Heart left ventricle (tissue), 16 donors: ENCODE measurements around the gene NEURL1. TPM values are rescaled to one million over a fixed set of nuclear protein-coding genes. Genes with fewer than 3 reads are reported as not detected.

Experiments
- ATAC-seq, 4 donors: fragments of 200-7000 bp; cut with Tn5 transposase; one replicate each; pipeline ENCODE4 v1.9.1; 2020 to 2022; ENCODE audit warnings: moderate library complexity in 4 of 4, mild to moderate bottlenecking in 3 of 4, moderate number of reproducible peaks in 1 of 4
- DNase-seq, 5 donors: peaks; one replicate each; pipeline ENCODE4 v3.0.0-alpha.2; 2020
- H3K27ac ChIP-seq, 12 donors: fragments of 200-600 bp; sonication (generic) in 4 of 12; one replicate each; pipeline versions ENCODE4 v1.5.0 to v1.8.0; 2016 to 2022; ENCODE audit warnings: mild to moderate bottlenecking in 2 of 12
- H3K27me3 ChIP-seq, 9 donors: fragments of 200-600 bp; sonication (generic) in 2 of 9; one replicate each; pipeline versions ENCODE4 v1.5.1 to v1.8.0; 2016 to 2022; ENCODE audit warnings: mild to moderate bottlenecking in 3 of 9
- H3K36me3 ChIP-seq, 9 donors: fragments of 200-600 bp; sonication (generic) in 2 of 9; one replicate each; pipeline versions ENCODE4 v1.5.0 to v1.8.0; 2018 to 2022; ENCODE audit warnings: mild to moderate bottlenecking in 2 of 9
- H3K4me1 ChIP-seq, 12 donors: fragments of 200-600 bp; sonication (generic) in 4 of 12; one replicate each; pipeline versions ENCODE4 v1.5.0 to v1.8.0; 2016 to 2022; ENCODE audit warnings: mild to moderate bottlenecking in 3 of 12
- H3K4me3 ChIP-seq, 12 donors: fragments of 200-600 bp; sonication (generic) in 4 of 12; one replicate each; pipeline versions ENCODE4 v1.5.0 to v1.8.0; 2017 to 2022; ENCODE audit warnings: mild to moderate bottlenecking in 9 of 12, moderate library complexity in 4 of 12
- H3K9me3 ChIP-seq, 12 donors: fragments of 200-600 bp; sonication (generic) in 4 of 12; one replicate each; pipeline versions ENCODE4 v1.5.0 to v1.8.0; 2016 to 2022; ENCODE audit warnings: mild to moderate bottlenecking in 1 of 12
- POLR2A ChIP-seq, 2 donors: fragments of 450-650 bp; IDR thresholded peaks; one replicate each; pipeline ENCODE4 v1.6.1; 2017; ENCODE audit warnings: antibody characterized with exemption in 2 of 2, mild to moderate bottlenecking in 2 of 2, moderate library complexity in 2 of 2
- WGBS, 4 donors: extraction: QIAGEN DNeasy Blood & Tissue Kit in 2 of 4; methylation state at CpG; one replicate each; pipeline versions ENCODE4 v1.1.5 to v1.1.7; 2013 to 2018; 5-methylcytosine and 5-hydroxymethylcytosine counted together
- intact Hi-C, 10 donors: fragments of 100-400 bp; cut with DNase I; formaldehyde crosslinking; loops; one replicate each; pipeline versions ENCODE4 v1.11.1 to v1.14.2; 2022
- polyA plus RNA-seq, 2 donors: library from polyadenylated mRNA; stranded (reverse); fragments of 200-250 nt; gene quantifications; one replicate each; pipeline ENCODE4 v1.2.3, GENCODE V29; 2013
- total RNA-seq, 9 donors: library from RNA; depleted of rRNA in 2 of 9; stranded (reverse); fragments of >200 nt in 2 of 9; fragmentation: NEBNext Ultra II Directional in 3 of 9; extraction: Animal tissue kit (Norgen Biotek cat#: 25700) in 3 of 9; gene quantifications; one replicate each; pipeline versions ENCODE4 v1.1.0 to v1.2.4, GENCODE V29; 2016 to 2023
- TF ChIP-seq, protein P1 (sequence below), 12 donors: fragments of 200-600 bp; sonication (generic) in 4 of 12; IDR thresholded peaks; one replicate each; pipeline versions ENCODE4 v1.5.0 to v1.8.0; 2018 to 2022; ENCODE audit warnings: antibody characterized with exemption in 12 of 12, mild to moderate bottlenecking in 5 of 12
- donor health status: ischemic (EF 13 %, LVEDD 7.1; RV severe dilation, severe dysfunction).
- donor health status: healthy with polysubstance abuse.
- donor health status: DM: no; HTN: yes; CAD: no.
- donor health status: DM: no; HTN: no; CAD: no.
- donor health status: ischemic (EF 25% LVEDD 6.9; RV normal size, moderate dysfunction).
- donor health status: ischemic (EF 25% LVEDD 5.7; RV mildly dilated, moderate dysfunction).
- donor health status: healthy.
- donor health status: DM: yes; HTN: yes; CAD: no.
- donor health status: ischemic (EF 35%, LVEDD 5.7; RV mildly dilated, moderate dysfunction).
- donor health status: nonischemic (EF 11% LVEDD 7.7; RV severe dilation, severe dysfunction).
- donor health status: DM: yes; HTN: yes; CAD: no.
- donor health status: PGD.
- donor health status: ischemic (EF 29% LVEDD 5.4; RV normal size, mild dysfunction).
- donor health status: nonischemic (EF 23%, LVEDD 6.1; RV moderate dilation, normal function).

The NEURL1 gene
- total and polyA plus RNA-seq, 11 donors = 0.07 to 0.64 (median 0.14) TPM; not detected in 2

DNA sequence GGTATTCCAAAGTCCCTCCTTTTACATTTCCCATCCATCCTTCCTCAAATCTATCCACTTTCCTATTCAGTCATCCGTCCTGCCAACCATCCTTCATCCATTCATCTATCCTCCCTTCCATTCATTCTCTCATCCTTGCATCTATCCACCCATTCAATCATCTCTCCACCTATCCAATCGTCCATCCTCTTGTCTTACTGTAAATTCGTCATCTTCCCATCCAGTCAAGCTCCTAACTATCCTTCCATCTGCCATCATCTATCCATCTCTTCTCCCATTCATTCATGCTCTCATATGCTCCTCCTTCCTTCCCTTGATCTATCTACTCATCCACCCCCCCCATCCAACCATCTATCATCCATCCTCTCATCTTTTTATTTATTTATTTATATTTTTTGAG, 19.4 kb upstream of the NEURL1 start:
- 91 to 93% (median 92%) methylated on average over 3 of the region's 3 CpGs for WGBS, 4 donors

DNA sequence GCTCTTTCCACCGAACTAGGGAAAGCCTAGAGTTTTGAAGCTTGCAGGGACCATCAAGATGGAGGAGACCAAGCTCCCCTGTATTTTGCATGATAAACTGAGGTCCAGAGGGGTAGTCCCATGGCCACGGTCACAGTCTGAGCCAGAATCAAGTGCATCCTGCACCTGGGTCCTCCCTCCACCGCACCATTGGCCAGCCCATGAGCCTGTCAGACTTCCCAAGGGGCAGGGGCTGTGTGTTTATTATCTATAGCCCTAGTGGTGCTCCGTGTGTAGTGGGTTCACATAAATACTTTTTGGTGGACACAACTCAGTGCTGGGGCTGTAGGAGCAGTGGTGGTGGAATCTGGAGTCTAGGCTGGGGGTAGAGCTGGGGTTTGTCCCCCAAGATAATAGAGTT, 18.1 kb upstream of the NEURL1 start:
- Histone ChIP-seq H3K4me1 (peaks cover 0 to 21% (median 0%) of the 10 kb centered on the region in 12 donors), H3K27me3 (no peaks in the 10 kb centered on the region), H3K36me3 (no peaks in the 10 kb centered on the region), H3K27ac (no peak overlapping the region), H3K4me3 (no peak overlapping the region), H3K9me3 (no peaks in the 10 kb centered on the region)
- TF ChIP-seq, protein P1, sequence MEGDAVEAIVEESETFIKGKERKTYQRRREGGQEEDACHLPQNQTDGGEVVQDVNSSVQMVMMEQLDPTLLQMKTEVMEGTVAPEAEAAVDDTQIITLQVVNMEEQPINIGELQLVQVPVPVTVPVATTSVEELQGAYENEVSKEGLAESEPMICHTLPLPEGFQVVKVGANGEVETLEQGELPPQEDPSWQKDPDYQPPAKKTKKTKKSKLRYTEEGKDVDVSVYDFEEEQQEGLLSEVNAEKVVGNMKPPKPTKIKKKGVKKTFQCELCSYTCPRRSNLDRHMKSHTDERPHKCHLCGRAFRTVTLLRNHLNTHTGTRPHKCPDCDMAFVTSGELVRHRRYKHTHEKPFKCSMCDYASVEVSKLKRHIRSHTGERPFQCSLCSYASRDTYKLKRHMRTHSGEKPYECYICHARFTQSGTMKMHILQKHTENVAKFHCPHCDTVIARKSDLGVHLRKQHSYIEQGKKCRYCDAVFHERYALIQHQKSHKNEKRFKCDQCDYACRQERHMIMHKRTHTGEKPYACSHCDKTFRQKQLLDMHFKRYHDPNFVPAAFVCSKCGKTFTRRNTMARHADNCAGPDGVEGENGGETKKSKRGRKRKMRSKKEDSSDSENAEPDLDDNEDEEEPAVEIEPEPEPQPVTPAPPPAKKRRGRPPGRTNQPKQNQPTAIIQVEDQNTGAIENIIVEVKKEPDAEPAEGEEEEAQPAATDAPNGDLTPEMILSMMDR (IDR thresholded peaks at IDR 0.05) = no peak
- TF ChIP-seq POLR2A (IDR thresholded peaks at IDR 0.05) = no peak
- no peak for DNase-seq
- intact Hi-C loops = loop anchor here in 1 of 10 donors (5.0 kb wide), 1 partner anchor 38 kb away; no protein-coding TSS in a partner anchor
- no peak for ATAC-seq
- WGBS, 4 donors = 71 to 87% (median 84%) methylated on average over 2 to 4 of the region's 4 CpGs

More for the DNA sequence above, 19.4 kb upstream of the NEURL1 start:
- no peak overlapping the region for H3K27ac ChIP-seq
- H3K4me3 ChIP-seq = no peak overlapping the region
- H3K9me3 ChIP-seq = no peaks in the 10 kb centered on the region
- H3K27me3 ChIP-seq = no peaks in the 10 kb centered on the region
- DNase-seq (no peak), ATAC-seq (no peak)
- TF ChIP-seq, protein P1 (IDR thresholded peaks at IDR 0.05) = no peak
- no peak for TF ChIP-seq POLR2A (IDR thresholded peaks at IDR 0.05)
- H3K36me3 ChIP-seq = no peaks in the 10 kb centered on the region
- peaks cover 0 to 30% (median 0%) of the 10 kb centered on the region in 12 donors for H3K4me1 ChIP-seq
- intact Hi-C loops = no loop called here

DNA sequence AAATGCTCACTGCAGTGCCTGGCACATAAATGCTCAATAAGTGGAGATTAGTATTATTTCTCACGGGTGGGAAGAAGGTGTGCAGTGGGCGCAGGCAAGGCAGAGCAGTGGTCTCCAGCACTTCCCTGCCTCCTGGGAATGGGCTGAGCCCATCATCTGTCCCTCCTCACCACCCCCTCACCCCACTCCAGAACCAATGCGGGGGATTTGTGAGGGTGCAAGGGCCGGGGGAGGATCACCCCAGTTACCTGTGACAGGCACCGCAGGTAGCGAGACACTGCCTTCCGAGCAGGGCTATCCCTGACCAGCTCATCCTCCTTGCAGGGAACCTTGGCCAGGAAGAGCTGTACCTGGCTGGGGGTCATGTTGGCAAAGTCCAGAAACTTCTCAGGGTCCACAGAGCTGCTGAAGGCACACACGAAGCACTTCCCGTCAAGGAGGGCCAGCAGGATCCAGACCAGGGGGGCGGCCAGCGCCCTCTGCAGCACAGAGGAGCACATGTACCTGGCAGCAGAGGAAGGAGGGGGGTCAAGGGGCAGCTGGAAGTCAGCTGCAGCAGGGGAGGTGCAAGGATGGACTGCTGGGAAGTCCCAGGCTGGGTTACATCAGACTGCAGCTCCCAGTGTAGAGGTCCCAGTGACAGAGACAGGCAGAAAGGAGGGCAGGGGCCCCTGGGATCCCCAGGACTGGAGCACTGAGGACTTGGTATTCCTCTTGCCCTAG, 17.3 kb upstream of the NEURL1 start:
- Histone ChIP-seq H3K27ac (no peak overlapping the region), H3K36me3 (no peaks in the 10 kb centered on the region), H3K9me3 (no peaks in the 10 kb centered on the region), H3K27me3 (no peaks in the 10 kb centered on the region), H3K4me3 (no peak overlapping the region), H3K4me1 (peaks cover 0 to 19% (median 0%) of the 10 kb centered on the region in 12 donors)
- no peak for DNase-seq
- no peak for ATAC-seq
- 70 to 88% (median 80%) methylated on average over 8 to 11 of the region's 11 CpGs for WGBS, 4 donors
- intact Hi-C loops = loop anchor here in 1 of 10 donors (5.0 kb wide), 1 partner anchor 39 kb away; no protein-coding TSS in a partner anchor
- TF ChIP-seq, protein P1 (IDR thresholded peaks at IDR 0.05) = no peak
- no peak for TF ChIP-seq POLR2A (IDR thresholded peaks at IDR 0.05)

DNA sequence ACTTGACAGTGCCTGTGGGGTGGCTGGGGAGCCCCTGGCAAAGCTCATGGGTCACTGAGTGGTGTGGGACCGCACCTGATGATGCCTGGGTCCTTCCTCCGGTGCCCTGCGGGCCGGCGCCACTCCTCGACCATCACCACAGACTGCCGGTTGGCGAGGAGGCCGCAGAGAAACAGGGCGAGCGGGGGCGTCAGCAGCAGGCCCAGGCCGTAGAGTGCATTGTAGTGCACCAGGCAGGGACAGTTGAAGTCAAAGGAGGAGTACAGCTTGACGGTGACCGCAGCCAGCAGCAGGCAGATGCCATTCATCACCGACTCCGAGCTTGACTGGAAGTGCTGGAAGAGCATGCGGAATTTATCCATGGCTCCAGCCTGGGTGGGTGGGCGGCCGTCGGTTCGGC, 14.8 kb upstream of the NEURL1 start:
- WGBS, 4 donors = 88 to 95% (median 90%) methylated on average over 13 to 22 of the region's 22 CpGs
- TF ChIP-seq POLR2A (IDR thresholded peaks at IDR 0.05) = no peak
- TF ChIP-seq, protein P1 (IDR thresholded peaks at IDR 0.05) = no peak

More for the DNA sequence above, 14.8 kb upstream of the NEURL1 start:
- Histone ChIP-seq H3K27ac (no peak overlapping the region), H3K27me3 (no peaks in the 10 kb centered on the region), H3K9me3 (no peaks in the 10 kb centered on the region), H3K4me1 (peaks cover 0 to 8% (median 0%) of the 10 kb centered on the region in 12 donors), H3K4me3 (no peak overlapping the region), H3K36me3 (no peaks in the 10 kb centered on the region)
- DNase-seq = no peak
- ATAC-seq = no peak
- intact Hi-C loops = loop anchor here in 1 of 10 donors (5.0 kb wide), 1 partner anchor 41 kb away; no protein-coding TSS in a partner anchor
